Activated naive CD4-positive, alpha-beta T cell (primary cell): Measurements from ENCODE around the gene ARHGEF28.

Experiments
- DNase-seq, 4 experiments: peaks; one replicate each; lab custom pipeline; 2025; lab: John Stamatoyannopoulos, UW

Gene ARHGEF28

DNA sequence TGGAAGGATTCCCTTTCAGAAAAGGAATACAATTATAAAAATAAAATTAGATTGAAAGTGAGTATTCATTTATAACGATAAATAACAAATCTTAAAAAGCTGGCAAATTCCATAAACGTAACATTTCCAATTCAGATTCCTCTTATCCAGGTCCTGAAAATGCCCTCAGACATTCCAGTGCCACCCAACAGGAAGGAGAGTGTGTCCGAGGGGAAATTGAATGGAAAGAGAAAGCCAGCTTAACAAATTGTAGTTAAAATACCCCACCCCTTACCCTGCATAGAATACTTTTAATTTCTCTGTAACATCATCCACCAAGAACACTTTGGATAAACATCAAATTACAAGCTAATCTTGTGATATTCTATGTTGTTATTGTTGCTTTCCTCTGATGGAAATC, 72.0 kb downstream of the ARHGEF28 start:
- DNase-seq = no peak

DNA sequence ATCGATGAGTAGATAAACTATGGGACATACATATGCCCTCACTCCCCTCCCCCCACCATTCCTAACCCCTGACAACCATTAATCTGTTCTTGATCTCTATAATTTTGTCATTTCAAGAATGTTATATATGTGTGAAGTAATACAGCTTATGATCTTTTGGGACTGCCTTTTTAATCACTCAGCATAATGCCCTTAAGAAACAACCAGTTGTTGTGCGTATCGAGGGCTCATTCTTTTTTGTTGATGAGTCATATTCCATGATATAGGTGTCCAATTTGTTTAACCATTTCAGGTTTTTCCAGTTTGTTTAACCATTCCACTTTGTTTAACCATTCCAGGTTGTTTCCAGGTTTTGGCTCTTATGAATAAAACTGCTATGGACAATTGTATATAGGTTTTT, 75.6 kb downstream of the ARHGEF28 start:
- no peak for DNase-seq

DNA sequence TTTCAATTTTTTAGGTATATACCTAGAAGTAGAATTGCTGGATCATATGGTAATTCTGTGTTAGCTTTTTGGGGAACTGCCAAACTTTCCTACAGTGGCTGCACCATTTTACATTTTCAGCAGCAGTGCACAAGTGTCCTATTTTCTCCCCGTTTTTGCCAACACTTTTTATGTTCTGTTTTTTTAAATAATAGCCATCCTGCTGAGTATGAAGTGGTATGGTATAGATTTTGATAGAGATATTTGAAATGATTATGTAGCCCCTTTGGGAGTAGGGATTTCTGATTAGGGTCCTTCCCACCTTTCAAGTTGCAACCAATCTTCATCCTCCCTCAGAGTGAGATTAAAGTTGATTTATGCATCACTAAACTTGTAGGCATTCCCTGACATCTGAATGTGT, 76.5 kb downstream of the ARHGEF28 start:
- no peak for DNase-seq

DNA sequence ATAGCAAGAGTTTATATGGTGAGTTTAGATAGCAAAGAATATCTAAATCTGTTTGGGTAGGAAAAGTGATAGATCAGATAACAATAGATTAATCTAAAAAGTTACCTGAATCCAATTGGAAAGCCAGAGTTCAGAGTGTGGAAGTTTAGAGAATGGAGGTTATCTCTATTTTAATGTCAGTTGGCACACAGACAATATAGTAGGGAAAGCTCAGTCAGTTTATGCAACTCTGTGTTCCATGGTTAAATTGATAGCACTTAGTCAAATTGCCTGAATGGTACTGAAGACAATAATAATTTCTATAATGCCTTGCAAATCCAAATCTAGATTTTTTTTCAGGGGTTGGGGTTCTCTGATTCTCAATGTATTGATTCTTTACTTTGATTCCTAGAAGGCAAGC, 77.0 kb downstream of the ARHGEF28 start:
- DNase-seq = no peak

DNA sequence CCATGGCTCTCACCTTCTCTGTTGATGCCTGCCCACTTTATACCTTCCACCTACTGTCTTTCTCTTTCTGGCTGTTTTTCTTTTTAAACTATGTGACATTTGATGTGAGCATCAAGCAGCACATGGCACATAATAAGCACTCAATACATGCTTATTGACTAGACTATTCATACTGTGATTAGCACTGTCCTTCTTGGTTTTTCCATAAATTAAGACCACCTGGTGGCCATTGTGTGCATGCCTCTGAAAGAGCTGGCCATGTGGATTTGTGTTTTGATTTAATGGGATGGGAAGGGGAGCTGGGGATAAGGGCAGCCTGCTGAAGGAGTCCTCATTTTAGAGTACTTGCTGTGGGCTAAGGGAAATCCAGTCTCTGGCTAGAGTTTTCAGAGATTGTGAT, 79.4 kb downstream of the ARHGEF28 start:
- DNase-seq = no peak

DNA sequence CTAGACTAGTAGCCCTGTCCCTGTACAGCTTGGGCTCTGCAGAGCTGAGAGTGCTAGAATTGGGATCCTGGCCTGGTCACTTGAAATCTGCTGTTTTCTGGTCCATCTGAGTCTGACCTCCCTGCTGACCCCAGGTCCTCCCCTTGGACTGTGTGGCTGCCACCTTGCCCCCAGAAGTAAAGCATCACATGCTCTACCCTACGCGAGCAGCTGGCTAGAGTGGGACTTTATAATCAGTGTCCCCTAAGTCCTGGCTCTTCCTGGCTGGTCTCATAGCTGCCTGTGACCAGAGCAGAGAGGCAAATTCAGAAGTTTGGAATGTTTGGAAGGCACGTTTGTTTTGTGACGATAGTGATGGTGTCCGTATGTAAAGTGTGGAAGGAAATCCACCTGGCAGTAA, 81.0 kb downstream of the ARHGEF28 start:
- DNase-seq = no peak

DNA sequence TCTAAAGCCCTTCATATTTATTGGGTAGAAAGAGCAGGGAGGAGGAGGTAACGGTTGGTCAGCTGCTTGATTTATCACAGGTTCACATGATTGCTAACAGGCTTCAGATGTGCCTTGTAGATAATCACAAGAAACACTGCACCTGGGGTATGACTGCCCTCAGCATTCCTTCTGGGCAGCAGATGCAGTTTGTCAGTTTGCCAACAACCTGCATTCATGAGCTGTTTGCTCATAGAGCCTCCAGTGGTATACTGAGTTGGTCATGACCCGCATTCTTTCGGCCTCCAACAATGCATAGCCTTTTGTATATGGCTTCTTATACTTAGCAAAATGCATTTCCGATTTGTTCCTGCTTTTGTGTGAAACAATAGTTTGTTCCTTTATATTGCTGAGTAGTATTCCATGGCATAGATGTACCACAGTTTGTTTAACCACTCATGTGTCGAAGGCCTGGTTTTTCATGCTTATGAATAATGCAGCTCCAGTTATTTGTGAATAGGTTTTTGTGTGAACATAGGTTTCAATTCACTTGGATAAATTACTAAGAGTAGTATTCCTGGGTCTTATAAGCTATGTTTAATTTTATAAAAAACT, 83.6 kb downstream of the ARHGEF28 start:
- DNase-seq = no peak

DNA sequence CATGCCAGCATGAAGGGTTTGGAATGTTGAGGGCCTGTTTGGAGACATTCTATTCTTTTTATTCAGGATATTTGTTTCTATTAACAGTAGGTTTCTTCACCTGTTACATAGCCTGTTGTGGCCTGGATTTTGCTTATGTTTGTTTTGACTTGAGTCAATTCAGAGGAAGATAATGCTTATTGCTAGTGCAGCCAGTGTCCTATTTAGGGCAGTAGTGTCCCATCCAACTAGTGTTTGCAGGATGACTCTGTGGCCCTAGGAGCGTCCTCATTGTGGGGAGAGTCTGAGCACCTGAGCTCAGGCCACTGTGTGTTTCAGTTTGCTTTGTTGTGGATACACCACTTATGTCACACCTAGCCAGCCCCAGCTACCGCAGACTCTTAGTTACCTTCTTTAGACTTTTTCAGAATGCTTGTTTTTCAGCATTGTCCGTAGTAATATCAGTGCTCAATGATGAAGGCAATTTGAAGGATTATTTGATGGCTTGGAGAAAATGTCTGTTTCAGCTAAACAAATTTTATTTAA, 90.3 kb downstream of the ARHGEF28 start:
- no peak for DNase-seq

DNA sequence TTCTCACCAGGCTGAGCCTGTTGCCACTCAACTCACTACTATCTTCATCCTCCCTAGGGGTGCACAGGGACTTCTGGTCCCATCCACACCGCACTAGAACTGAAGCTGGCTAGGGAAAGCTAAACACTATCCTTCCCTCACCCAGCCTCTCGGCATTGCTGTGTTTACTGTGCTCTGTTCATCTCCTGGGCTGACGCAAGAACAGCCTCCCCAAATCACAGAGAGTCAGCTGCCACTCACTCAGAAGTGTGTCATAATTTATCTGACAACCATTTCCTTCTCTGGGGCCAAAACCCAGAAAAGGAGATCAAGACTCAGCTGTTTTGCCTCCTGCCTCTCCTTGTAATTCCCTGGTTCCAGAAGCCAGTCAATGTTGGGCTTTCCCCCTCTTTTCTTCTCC, 92.8 kb downstream of the ARHGEF28 start:
- DNase-seq = no peak

DNA sequence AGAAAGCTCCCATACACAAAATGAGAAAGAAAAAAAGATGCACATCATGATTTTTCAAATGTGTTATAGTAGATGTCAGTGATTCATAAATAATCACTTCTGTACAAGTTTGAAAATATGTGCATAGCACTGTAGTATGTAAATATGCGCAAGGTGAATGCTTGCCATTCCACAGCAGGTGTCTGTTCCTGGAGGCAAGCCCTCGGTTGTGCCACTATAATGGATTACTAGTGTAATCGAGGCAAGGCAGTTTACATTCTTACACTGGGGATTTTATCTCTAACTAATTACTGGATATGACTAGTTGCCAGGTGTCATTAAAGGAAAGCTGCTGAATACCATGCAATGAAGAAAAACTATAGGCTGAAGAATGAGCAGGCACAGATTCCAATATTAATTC, 93.6 kb downstream of the ARHGEF28 start:
- DNase-seq = no peak

DNA sequence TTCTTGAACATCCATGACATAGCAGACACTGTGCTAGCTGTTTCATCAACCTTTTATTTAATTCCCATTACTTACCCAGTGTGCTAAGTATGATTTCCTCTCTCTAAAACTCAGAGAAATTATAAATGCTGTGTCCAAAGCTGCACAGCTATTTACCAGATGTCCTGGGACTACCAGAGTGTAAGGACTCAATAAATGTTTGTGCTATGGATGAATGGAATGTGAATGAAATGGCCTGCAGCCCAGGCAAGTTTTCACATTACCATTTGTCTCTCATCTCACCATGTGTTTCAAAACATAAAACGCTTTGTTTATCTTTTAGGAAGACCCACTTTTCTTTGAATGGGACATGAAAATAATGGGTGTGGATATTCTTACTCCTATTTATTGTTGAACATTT, 96.2 kb downstream of the ARHGEF28 start:
- no peak for DNase-seq

DNA sequence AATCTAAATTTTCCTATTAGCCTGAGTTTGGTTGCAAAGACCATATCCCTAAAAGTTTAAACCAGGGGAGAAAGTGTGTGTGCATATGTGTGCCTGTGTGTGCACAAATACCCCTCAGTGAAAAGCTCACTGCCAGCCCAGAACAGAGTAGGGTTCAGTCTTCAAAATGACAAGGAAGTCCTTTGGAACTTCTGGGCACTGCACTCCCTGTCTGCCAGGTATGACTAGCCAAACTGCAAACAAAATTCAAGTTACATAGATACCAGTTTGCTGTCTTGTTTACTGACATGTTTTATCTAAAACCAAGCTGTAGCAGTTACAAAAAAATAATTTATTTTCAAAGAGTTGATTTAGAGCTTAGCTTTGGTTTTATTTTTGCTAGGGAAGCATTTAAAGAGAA, 100.1 kb downstream of the ARHGEF28 start:
- no peak for DNase-seq

DNA sequence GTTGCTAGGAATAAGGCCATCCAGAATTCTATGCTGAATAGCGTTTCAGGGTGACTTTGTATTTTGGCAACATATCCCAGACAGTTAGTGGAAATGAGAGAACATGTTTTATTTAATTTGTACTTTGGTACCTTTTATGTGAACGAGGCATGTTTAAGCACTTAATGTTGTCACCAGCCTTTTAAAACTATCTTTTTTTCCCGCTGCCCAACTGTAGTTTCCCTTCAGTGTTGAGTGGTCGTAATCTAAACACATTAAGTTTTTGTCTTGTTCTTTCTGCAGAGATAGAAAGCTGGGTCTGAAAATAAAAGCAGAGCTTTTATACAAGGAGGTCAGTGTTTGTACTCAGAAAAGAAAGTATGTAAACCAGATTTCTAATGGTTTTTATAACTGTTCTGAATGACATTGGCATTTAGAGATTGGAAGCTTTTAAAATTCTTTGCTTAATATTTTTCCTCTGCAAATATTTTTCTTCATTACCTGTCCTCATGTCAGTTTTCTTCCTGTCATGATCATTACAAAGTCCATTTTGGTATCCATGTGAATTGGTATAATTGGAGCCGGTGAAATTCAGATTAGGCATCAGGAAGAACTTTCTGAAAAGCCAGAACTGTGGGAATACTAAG, 100.7 kb downstream of the ARHGEF28 start:
- no peak for DNase-seq

DNA sequence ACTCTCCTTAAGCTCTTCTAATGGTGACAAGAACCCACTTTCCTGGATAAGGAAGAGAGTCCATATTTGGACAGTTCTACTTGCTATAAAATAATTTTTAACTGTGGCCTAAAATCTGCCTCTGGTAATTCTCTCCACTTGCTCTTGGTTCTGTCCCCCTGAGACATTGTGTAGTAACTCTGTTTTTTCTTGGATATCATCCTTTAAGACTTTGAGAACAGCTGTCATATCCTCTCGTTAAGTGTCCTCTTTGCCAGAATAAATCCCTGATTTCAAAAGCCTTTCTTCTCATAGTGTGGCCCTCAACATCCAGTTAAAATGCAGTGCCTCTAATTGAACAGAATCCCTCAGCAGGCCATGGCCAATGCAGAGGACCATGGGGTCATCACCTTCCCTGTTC, 101.5 kb downstream of the ARHGEF28 start:
- no peak for DNase-seq

DNA sequence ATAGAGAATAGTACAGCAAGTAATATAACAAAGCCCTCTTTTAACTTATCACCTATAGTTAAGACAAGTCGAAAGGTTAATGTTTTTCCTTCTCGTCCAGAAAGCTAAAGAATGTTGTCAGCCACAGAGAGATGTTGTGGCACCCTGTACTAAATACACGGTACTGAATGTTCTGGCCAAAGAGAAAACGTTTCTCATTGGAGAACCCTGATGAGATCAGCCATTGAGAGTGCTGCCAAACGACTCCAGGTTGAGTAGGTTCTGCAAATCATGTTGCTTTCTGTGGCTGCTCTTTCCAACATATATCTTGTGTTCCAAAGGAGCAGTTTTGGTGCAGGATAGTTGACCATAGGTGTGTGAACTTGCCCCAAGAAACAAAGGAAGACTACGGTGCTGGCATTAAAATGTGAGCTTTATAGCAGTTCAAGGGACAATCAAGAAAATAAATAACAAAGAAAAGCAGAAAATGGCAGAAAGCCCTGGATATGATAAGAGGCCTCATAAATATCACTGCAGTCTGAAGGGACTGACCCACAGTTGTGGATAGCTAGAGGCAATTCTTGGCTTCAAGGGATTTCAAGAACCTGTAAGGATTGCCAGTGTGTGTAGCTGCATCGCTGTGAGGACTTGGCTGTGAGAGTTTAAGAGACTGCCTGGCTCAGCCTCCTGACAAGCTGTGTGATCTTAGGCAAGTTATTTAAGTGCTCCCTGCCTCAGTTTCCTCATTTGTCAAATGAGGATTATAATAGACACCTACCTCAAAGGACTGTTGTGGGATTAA, 102.7 kb downstream of the ARHGEF28 start:
- no peak for DNase-seq

DNA sequence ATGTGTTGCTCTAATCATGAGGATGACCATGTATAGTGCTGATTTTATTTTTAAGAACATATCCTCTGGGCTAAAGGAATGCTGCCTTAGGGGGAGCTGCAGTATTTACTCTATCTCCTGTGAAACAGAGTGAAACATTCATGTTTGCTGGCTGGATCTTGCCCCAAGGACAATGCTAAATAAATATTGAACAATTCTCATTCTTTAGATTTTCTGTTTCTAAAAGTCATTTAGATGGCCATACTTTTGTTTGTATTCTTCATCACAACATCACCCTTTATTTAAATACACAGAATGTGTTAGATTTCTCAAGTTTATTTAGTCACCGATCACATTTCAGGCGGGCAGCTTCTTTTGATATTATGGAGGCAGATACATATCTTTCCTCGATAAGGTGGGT, 103.3 kb downstream of the ARHGEF28 start:
- DNase-seq = no peak

DNA sequence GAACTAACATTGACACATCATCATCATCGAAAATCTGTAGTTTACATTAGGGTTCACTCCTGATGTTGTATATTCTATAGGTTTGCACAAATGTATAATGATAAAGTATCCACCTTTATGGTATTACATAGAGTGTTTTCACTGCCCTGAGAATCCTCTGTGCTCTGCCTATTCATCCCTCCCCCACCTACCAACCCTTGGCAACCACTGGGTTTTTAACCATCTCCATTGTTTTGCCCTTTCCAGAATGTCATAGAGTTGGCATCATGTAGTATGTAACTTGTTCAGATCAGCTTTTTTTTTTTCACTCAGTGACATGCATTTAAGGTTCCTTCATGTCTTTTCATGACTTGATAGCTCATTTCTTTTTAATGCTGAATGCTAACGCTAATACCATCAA, 106.0 kb downstream of the ARHGEF28 start:
- no peak for DNase-seq

DNA sequence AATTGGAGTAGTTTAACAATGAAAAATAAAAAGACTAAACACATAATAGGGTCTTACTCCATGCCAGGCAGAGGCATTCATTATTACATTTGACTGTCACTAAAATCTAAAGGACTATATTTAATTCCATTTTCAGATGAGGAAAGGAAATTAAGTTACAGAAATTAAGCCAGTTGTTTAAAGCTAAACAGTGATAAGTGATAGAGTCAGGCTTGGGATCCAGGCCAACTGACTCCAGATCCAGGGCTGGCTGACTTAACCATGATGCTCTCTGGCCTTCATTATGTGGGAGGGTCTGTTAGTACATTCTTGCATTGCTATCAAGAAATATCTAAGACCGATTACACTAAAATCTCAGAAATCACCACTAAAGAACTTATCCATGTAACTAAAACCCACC, 107.2 kb downstream of the ARHGEF28 start:
- DNase-seq = no peak

DNA sequence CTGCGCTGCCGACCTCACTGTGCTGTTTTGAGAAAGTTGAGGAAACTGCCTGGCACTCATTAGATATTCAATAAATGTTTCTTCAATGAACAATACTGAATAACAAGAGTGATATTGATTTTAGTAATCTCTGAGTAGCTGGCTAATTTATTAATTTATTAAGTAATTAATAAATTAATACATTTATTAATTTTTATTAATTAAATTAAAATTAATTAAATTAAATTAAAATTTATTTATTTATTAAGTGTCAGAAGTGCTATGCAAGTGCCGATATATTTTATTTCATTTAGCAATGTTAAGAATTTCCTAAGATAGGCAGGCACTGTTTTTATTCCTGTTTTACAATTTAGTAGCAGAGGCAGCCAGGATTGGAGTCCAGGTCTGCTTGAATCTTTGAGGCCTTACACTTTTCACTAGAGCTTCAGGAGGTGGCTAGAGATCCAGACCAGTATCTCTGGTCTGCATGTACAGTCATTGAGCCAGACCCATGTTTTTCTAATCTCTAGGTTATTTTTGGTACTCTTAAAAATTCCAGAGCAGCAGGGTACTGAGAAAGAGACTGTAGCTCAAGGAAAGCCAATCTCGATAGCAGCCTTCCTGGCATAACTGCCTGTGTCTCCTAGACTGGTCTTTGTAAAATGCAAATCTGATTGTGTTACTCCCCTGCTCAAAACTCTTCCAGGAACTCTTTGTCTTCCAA, 109.2 kb downstream of the ARHGEF28 start:
- no peak for DNase-seq

DNA sequence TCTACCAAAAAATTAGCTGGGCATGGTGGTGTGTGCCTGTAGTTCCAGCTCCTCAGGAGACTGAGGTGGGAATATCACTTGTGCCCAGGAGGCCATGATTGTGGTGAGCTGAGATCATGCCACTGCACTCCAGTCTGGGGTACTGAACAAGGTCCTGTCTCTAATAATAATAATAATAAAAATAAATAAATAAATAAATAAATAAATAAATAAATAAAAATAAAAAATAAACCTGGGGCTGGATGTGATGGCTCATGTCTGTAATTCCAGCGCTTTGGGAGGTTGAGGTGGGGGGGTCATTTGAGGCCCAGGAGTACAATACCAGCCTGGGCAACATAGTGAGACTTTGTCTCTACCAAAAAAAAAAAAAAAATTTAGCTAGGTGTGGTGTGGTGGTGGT, 113.7 kb downstream of the ARHGEF28 start:
- DNase-seq = no peak

DNA sequence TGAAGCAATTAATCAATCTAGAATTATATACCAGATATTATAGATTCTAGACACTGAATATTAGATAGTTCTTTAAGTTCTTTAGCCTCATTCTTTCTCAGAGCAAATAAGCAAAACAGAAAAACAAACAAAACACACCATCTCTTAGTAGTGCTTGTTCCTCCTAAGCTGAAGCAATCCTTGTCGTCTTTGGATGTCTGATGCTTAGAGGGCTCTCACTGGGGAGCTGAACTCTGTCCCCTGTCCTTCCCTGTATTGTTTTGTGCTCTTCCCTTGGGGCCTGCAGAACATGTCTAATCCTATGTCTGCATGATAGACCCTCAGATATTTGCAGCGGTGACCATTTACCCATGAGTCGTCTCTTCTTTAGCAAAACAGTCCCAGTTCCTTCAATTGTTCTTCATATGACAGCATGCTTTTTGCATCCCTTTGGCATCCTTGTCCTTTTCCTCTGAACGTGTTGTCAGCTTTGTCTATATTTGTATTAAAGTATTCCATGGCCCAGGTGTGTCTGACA, 114.3 kb downstream of the ARHGEF28 start:
- DNase-seq = no peak

DNA sequence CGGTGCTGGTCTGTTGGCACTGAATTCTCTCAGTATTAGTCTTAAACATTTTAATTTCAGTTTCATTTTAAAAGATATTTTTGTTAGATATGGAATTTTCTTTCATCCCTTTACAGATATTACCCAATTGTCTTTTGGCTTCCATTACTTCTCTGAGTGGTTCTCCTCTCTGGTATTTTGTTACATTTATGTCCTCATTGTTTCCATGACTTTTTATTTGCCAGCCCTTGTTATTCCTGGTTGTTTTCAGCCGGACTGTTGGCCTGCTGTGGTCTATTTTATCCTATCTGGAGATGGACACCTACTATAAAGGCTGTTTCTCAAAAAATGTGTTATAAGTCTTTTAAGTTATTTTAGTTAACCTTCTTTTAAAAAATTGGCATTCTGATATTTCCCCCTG, 117.2 kb downstream of the ARHGEF28 start:
- no peak for DNase-seq

DNA sequence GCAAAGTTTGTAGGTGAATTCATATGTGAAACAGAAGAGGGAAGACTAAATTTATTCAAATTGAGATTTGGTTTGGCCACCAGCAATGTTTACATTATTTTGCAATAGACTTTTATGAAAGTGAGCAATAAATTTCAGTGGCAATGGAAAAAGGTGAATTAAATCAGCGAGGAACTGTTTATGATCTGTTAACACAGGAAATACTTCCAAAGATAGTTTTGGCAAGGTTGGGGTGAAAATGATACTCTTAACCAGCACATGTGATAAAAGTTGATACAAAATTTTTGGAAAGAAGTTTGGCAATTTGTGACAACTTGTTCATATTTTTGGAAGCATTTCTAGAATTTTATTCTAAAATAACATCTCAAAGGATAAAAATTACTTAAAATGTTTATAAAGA, 119.8 kb downstream of the ARHGEF28 start:
- DNase-seq = no peak
